ENCODE results near the gene GPR34.
"Not testable (repeated sequence)": the region's sequence is repeated elsewhere in the genome, so short reads cannot be mapped to it uniquely, and the experiment has no call there.

GPR34 gene

DNA sequence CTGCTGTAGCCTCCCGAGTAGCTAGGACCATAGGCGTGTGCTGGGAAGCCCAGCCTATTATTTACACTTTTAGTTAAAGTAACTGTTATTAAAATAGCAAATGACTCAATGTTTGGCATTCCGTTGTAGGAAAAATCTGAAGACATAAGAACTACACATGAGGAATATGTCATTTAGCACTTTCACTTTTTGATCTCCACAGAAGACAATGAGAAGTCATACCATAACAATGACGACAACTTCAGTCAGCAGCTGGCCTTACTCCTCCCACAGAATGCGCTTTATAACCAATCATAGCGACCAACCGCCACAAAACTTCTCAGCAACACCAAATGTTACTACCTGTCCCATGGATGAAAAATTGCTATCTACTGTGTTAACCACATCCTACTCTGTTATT lies 6.7 kb downstream of the GPR34 start:
- DNase-seq (ENCODE audit: low read depth), result no peak

DNA sequence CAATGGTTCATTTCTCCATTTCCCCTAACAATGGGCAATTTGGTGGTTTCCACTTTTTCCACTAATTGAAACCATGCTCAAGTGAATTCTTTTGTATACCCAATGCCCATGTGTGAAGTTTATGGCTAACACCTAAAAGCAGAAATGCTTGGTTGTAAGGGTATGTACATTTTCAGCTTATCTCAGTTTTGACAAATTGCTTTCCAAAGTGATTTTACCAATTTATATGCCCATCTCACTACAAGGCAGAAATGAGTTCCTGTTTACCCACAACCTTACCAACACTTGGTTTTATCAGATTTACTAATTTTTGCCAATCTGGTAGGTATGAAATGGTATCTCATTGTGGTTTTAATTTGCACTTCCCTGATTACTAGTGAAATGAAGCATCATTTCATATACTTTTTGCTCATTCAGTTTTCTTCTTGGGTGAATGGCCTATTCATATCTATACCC lies 14.8 kb downstream of the GPR34 start:
- no peak for DNase-seq (ENCODE audit: low read depth)

GRCh38 chrX:41705042-41705441 lies 16.3 kb downstream of the GPR34 start:
- no peak for DNase-seq (ENCODE audit: low read depth)

GRCh38 chrX:41705680-41706374 lies 17.1 kb downstream of the GPR34 start:
- DNase-seq (ENCODE audit: low read depth), result no peak

DNA sequence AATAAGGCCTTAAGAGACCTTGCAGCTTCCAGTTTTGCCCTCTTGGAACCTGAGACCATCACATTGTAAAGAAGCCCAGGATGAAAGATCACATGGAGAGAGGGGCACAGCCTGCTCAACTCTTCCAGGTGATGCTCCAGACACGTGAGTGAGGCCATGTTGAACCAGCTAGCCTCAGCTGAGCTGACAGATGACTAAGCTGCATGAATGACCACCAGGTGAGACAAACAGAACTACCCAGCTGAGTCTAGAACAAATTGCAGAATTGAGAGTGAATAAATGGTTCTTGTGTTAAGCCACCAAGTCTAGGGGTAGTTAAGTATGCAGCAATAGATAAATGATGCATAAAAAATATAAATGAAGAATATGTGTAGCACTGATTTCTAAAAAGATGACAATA lies 18.4 kb downstream of the GPR34 start:
- no peak for DNase-seq (ENCODE audit: low read depth)

- DNase-seq (ENCODE audit: low read depth), result no peak
Observed at GRCh38 chrX:41708486-41708885, 19.7 kb downstream of the GPR34 start.

GRCh38 chrX:41711021-41711667 lies 22.4 kb downstream of the GPR34 start:
- DNase-seq (ENCODE audit: low read depth), result no peak

DNA sequence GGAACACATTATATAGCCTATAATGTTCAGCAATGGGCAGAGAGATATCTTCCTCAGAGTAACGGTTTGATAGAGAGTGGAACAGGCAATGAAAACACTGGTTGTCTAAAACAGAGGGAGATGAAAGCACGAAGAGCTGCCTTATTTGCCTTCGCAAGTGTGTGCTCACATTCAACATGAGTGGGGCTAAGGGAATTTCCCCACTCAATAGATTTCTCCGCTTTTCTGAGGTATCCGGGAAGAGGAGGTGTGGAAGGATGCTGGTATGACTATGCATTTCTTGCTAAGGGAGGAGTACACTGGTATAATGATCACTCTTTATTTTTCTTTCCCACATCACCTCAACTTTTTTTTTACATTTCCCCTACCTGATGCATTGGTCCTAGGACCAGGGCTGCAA lies 27.4 kb downstream of the GPR34 start:
- DNase-seq (ENCODE audit: low read depth), result no peak

- no peak for DNase-seq (ENCODE audit: low read depth)
Observed at GRCh38 chrX:41716767-41717473, 28.1 kb downstream of the GPR34 start.

- no peak for DNase-seq (ENCODE audit: low read depth)
Observed at GRCh38 chrX:41718481-41719235, 29.9 kb downstream of the GPR34 start.

- DNase-seq (ENCODE audit: low read depth), result not testable (repeated sequence)
Observed at GRCh38 chrX:41719610-41720009, 30.8 kb downstream of the GPR34 start.

- DNase-seq (ENCODE audit: low read depth), result no peak
Observed at GRCh38 chrX:41720125-41720779, 31.5 kb downstream of the GPR34 start.

- DNase-seq (ENCODE audit: low read depth), result no peak
Observed at GRCh38 chrX:41721590-41721989, 32.8 kb downstream of the GPR34 start.

- DNase-seq (ENCODE audit: low read depth), result no peak
Observed at GRCh38 chrX:41722214-41722613, 33.4 kb downstream of the GPR34 start.

- DNase-seq (ENCODE audit: low read depth), result no peak
Observed at GRCh38 chrX:41722816-41723618, 34.2 kb downstream of the GPR34 start.

DNA sequence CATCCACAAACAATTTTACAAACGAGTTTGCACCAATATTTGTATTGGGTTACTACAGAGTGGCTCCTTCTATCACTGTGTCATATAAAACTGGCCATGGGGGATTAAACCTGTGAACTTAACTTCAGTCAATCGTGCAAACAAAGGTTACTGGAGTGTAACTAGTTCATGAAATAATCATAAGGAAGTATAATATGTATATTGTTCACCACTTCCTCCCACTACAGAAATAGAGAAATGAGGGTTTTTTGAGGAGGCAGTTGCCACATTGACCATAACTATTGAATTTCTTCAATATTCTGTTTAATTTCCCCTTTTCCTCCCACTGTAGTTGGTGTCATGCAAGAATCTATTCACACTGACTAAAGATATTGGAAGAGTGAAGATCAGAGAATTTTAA lies 35.1 kb downstream of the GPR34 start, which contains the start of gene GPR82:
TSS of gene GPR82 (plus strand) at position 356 of the 400 bp plus-strand sequence. CDS start 2,846 bp downstream, outside the sequence.
- no peak for DNase-seq (ENCODE audit: low read depth)

DNA sequence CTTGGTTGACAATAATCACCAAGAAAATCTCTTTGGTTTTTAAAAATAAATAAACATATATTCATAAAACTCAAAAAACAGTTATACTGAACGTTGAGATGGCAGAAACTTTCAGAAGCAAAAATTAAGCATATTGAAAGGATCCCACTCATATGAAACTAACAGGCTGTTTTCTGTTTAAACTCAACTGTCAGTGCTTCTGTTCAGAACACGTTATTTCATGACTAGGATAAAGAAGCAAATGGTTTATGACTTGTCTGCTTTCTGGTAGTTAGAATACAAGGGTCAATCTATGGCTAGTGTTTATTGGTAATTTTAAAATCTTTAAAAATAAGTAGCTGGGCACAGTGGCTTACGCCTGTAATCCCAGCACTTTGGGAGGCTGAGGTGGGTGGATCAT lies 39.4 kb downstream of the GPR34 start:
- no peak for DNase-seq (ENCODE audit: low read depth)

- DNase-seq (ENCODE audit: low read depth), result no peak
Observed at GRCh38 chrX:41730081-41730480, 41.3 kb downstream of the GPR34 start.

GRCh38 chrX:41732260-41732659 lies 43.5 kb downstream of the GPR34 start:
- DNase-seq (ENCODE audit: low read depth), result no peak

DNA sequence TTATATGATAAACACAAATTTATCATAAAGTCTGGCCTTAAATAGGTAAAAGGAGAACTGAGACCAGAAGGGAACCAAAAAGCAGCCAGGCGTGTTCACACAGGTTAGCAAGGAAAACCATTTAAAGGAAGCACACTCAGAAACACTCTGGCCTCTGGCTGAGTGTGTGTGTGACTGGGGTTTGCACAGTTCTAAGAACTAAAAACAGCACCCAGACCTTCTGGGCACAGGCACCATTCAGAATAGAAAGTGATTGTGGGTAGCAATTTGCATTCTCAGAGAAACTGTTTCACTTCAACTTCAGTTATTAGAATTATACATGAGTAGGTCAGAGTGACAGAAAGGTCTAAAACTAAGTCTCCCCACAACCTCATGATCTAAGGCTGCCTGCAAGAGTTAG lies 45.2 kb downstream of the GPR34 start:
- DNase-seq (ENCODE audit: low read depth), result no peak

- no peak for DNase-seq (ENCODE audit: low read depth)
Observed at GRCh38 chrX:41734530-41734929, 45.8 kb downstream of the GPR34 start.

All from non-pigmented ciliary epithelial cell (primary cell).